PC-3 (cell line): Measurements from ENCODE around the gene ZFP1. TPM values are rescaled to one million over a fixed set of nuclear protein-coding genes. Genes with fewer than 3 reads are reported as not detected.

Experiments
- ATAC-seq: fragments of 200-7000 bp; cut with Tn5 transposase; 2 replicates; pipeline ENCODE4 v1.9.1; 2020; ENCODE audit warnings: mild to moderate bottlenecking, moderate library complexity
- BruUV-seq: library from RNA; stranded (reverse); fragments of 400-500 nt; replicated peaks from 2 replicates; lab custom pipeline; 2021; lab: Mats Ljungman, UMichigan
- CTCF ChIA-PET: fragments of 300-600 bp; sonication (Branson Sonifier 250); formaldehyde crosslinking; loops from one replicate; lab custom pipeline; 2022; ENCODE audit warnings: antibody characterized with exemption; lab: Charles Lee
- POLR2A ChIA-PET: fragments of 300-600 bp; sonication (Branson Sonifier 250); formaldehyde crosslinking; loops from one replicate; lab custom pipeline; 2022; ENCODE audit warnings: antibody characterized with exemption; ENCODE audit not compliant: unreplicated experiment; lab: Charles Lee
- DNase-seq: peaks from one replicate; pipeline ENCODE4 v3.0.0-alpha.2; 2015
- H2AFZ ChIP-seq: fragments of 300-600 bp; sonication (generic); 2 replicates; pipeline ENCODE4 v1.6.0; 2016; ENCODE audit warnings: antibody characterized with exemption, low read length
- H3F3A ChIP-seq: fragments of 300-600 bp; sonication (generic); one replicate; pipeline ENCODE4 v1.6.0; 2017; ENCODE audit warnings: antibody characterized with exemption, low read length, control low read depth, mild to moderate bottlenecking; ENCODE audit not compliant: unreplicated experiment
- H3K27ac ChIP-seq: fragments of 300-600 bp; sonication (generic); 2 replicates; pipeline ENCODE4 v1.5.1; 2016; ENCODE audit warnings: mild to moderate bottlenecking, low read length
- H3K27me3 ChIP-seq: fragments of 300-600 bp; sonication (generic); 2 replicates; pipeline ENCODE4 v1.6.1; 2016; ENCODE audit warnings: low read length, mixed read lengths
- H3K36me3 ChIP-seq: fragments of 300-600 bp; sonication (generic); 2 replicates; pipeline ENCODE4 v1.6.1; 2016; ENCODE audit warnings: low read depth, mixed run types, low read length, mixed read lengths
- H3K4me1 ChIP-seq: fragments of 300-600 bp; sonication (generic); 2 replicates; pipeline ENCODE4 v1.5.1; 2016; ENCODE audit warnings: low read length; ENCODE audit not compliant: insufficient read depth
- H3K4me2 ChIP-seq: fragments of 300-600 bp; sonication (generic); 2 replicates; pipeline ENCODE4 v1.6.0; 2016; ENCODE audit warnings: low read length
- H3K4me3 ChIP-seq: fragments of 300-600 bp; sonication (generic); 2 replicates; pipeline ENCODE4 v1.5.1; 2016; ENCODE audit warnings: mild to moderate bottlenecking, low read length, mixed read lengths
- H3K79me2 ChIP-seq: fragments of 300-600 bp; sonication (generic); 2 replicates; pipeline ENCODE4 v1.6.1; 2017; ENCODE audit warnings: low read length, mixed read lengths
- H3K9ac ChIP-seq: fragments of 300-600 bp; sonication (generic); 2 replicates; pipeline ENCODE4 v1.6.0; 2016; ENCODE audit warnings: mild to moderate bottlenecking, low read length
- H3K9me2 ChIP-seq: fragments of 300-600 bp; sonication (generic); replicated peaks from 2 replicates; pipeline ENCODE4 v1.6.1; 2016; ENCODE audit warnings: mixed run types, low read length, mixed read lengths
- H3K9me3 ChIP-seq: fragments of 300-600 bp; sonication (generic); 2 replicates; pipeline ENCODE4 v1.6.1; 2016; ENCODE audit warnings: low read length, mixed read lengths
- H4K20me1 ChIP-seq: fragments of 300-600 bp; sonication (generic); 2 replicates; pipeline ENCODE4 v1.6.1; 2016; ENCODE audit warnings: low read length, mixed read lengths
- EZH2 ChIP-seq: fragments of 300-600 bp; sonication (generic); IDR thresholded peaks from one replicate; pipeline ENCODE4 v1.6.1; 2017; ENCODE audit warnings: antibody characterized with exemption, mild to moderate bottlenecking, low read length; ENCODE audit not compliant: unreplicated experiment
- EZH2phosphoT487 ChIP-seq: fragments of 300-600 bp; sonication (generic); IDR thresholded peaks from 2 replicates; pipeline ENCODE4 v1.6.1; 2018; ENCODE audit warnings: mild to moderate bottlenecking, antibody characterized with exemption, low read length, borderline replicate concordance
- intact Hi-C: fragments of 100-400 bp; cut with micrococcal nuclease; formaldehyde crosslinking; loops from 2 replicates; pipeline ENCODE4 v1.9.0; 2023
- total RNA-seq: library from RNA; depleted of rRNA; stranded (reverse); fragments of >200 nt; gene quantifications from 2 replicates; pipeline ENCODE4 v1.2.3, GENCODE V29; 2014
- TF ChIP-seq, protein P1 (sequence below): fragments of 300-600 bp; sonication (generic); conservative IDR thresholded peaks from 2 replicates; pipeline ENCODE4 v1.5.1; 2017; ENCODE audit warnings: antibody characterized with exemption, low read depth, mild to moderate bottlenecking, low read length

Gene ZFP1
- total RNA-seq, 1 experiment from 2014 or later = 3.3 TPM

DNA sequence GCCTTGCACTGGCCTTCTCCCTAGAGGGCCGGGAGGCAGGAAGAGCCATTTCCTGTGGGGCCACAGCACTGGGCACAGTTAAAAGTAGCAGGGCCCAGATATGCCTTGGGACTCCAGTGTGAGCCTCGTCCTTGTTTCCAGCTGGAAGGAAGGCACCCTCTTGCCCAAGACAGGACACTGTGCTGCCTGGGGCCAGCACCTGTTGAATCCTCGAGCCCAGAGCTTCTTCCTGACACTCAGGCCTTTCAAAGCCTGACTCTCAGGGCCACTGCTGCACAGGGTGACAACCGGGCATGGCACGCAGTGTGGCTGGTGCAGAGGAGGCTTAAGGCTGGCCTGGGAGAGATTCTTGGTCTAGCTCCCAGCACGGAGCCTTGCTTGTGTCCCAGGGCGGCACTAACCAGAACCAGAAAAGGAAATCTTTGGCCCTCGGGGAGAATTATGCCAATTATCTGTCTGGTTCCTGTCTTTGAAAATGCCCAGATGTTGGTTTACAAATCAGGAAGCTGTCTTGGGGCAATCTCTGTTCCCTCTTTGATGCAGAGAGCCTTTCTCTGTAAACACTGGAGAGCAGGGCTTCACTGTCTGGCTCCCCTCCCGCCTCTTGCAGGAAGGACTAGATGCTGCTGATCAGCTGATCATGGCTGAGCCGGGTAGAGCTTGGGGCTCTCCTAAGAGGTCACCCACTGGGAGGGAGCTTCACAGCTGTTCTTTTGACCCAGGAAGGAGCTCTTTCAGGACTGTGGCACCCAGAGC, 42.8 kb upstream of the ZFP1 start:
- no peak for ATAC-seq
- Histone ChIP-seq H3K36me3 (no peaks in the 10 kb centered on the region), H3K4me2 (no peak overlapping the region), H3K9me3 (no peaks in the 10 kb centered on the region), H3K4me3 (no peak overlapping the region), H3K27ac (no peak overlapping the region), H3K9ac (no peak overlapping the region), H2AFZ (no peak overlapping the region), H3K27me3 (no peaks in the 10 kb centered on the region), H4K20me1 (no peaks in the 10 kb centered on the region), H3K4me1 (peaks cover 32% of the 10 kb centered on the region), H3K9me2 (no peaks in the 10 kb centered on the region), H3F3A (peaks cover 3% of the 10 kb centered on the region), H3K79me2 (peaks cover 14% of the 10 kb centered on the region; the same call in 1 of the 2 replicates)
- intact Hi-C loops = no loop called here
- DNase-seq = no peak
- CTCF ChIA-PET = no interaction called here
- POLR2A ChIA-PET = no interaction called here
- BruUV-seq = no TSS peak
- TF ChIP-seq EZH2 (no peak), EZH2phosphoT487 (no peak)
- TF ChIP-seq, protein P1, sequence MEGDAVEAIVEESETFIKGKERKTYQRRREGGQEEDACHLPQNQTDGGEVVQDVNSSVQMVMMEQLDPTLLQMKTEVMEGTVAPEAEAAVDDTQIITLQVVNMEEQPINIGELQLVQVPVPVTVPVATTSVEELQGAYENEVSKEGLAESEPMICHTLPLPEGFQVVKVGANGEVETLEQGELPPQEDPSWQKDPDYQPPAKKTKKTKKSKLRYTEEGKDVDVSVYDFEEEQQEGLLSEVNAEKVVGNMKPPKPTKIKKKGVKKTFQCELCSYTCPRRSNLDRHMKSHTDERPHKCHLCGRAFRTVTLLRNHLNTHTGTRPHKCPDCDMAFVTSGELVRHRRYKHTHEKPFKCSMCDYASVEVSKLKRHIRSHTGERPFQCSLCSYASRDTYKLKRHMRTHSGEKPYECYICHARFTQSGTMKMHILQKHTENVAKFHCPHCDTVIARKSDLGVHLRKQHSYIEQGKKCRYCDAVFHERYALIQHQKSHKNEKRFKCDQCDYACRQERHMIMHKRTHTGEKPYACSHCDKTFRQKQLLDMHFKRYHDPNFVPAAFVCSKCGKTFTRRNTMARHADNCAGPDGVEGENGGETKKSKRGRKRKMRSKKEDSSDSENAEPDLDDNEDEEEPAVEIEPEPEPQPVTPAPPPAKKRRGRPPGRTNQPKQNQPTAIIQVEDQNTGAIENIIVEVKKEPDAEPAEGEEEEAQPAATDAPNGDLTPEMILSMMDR = no peak

DNA sequence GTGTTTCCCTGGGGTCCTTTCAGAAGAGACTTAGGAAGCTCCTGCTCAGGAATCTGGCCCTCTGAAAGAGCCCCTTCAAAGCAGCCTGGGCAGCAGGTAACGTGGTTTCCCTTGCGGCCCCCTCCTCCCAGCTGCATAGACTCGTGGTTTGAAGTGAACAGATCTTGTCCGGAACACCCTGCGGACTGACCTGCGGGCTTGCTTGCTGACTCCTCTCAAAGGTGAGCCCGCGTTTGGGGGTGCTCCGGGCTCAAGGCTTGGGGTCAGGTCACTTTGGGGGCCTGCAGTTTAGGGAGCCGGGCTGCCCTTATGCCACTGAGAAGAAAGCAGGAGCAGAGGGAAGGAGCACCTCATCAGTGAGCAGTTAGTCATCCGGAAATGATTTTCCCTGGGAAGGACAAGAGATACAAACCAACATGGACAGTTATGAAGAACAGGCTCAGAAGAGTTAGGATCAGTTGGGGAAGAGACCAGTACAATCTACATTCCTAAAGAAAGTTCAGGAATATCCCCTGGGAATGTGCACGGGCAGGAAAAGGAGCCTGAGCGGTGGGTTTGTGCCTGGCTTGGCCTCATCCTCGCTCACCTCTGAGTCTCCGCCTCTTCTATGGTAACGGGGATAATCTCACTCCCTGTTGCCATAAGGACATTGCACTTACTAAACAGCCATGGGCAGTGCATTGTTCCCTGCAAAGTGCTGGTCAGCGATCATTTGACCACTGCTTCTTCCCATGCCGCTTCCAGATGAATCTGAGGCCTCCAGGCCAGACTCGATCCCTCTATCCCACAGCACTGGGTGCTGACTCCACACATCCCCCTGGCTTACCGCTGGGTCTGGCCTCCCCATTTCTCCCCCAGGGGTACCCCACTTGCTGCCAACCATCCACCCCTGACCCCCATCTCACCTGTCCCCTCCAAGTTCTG, 41.7 kb upstream of the ZFP1 start:
- no peak overlapping the region for H3K4me3 ChIP-seq
- H3K27me3 ChIP-seq = no peaks in the 10 kb centered on the region
- intact Hi-C loops = no loop called here
- no peak overlapping the region for H3K4me2 ChIP-seq
- TF ChIP-seq EZH2 (no peak), EZH2phosphoT487 (no peak)
- TF ChIP-seq, protein P1 = no peak
- no peak overlapping the region for H2AFZ ChIP-seq
- no peaks in the 10 kb centered on the region for H3K9me3 ChIP-seq
- H3K79me2 ChIP-seq = peaks cover 14% of the 10 kb centered on the region; the same call in 1 of the 2 replicates
- no peaks in the 10 kb centered on the region for H3K9me2 ChIP-seq
- no TSS peak for BruUV-seq
- POLR2A ChIA-PET = no interaction called here
- H4K20me1 ChIP-seq = no peaks in the 10 kb centered on the region
- DNase-seq (no peak), ATAC-seq (no peak)
- H3K9ac ChIP-seq = no peak overlapping the region
- H3K36me3 ChIP-seq = no peaks in the 10 kb centered on the region
- H3K4me1 ChIP-seq = peaks cover 43% of the 10 kb centered on the region
- H3K27ac ChIP-seq = no peak overlapping the region
- H3F3A ChIP-seq = peaks cover 3% of the 10 kb centered on the region
- CTCF ChIA-PET = no interaction called here
